ENCODE measurements around the gene ENTPD7.
A peak's percentile ranks its signal among the peaks of the same experiment; 100 is the strongest.

The ENTPD7 gene

GRCh38 chr10:99659868-99660366 lies 608 bp downstream of the ENTPD7 start:
- H3K27ac ChIP-seq (ENCODE audit: low read length), result no peak overlapping the region
- no peaks in the 10 kb centered on the region for H3F3A ChIP-seq (ENCODE audit: insufficient read depth, low read length)
- no peaks in the 10 kb centered on the region for H3K9me2 ChIP-seq (replicated peaks; ENCODE audit: insufficient read depth, low read length)
- no peaks in the 10 kb centered on the region for H3K27me3 ChIP-seq (replicated peaks; ENCODE audit: insufficient read depth, low read length)
- H3K36me3 ChIP-seq (replicated peaks; ENCODE audit: insufficient read depth, low read length), result no peaks in the 10 kb centered on the region
- H4K20me1 ChIP-seq (ENCODE audit: insufficient read depth, low read length), result no peaks in the 10 kb centered on the region
- no peaks in the 10 kb centered on the region for H3K4me1 ChIP-seq (ENCODE audit: low read length)
- no peak for DNase-seq
- H3K9ac ChIP-seq (ENCODE audit: low read length), result peak overlapping the region; percentile 83
- H3K4me3 ChIP-seq (ENCODE audit: low read length), result peak overlapping the region; percentile 97
- no peak for TF ChIP-seq CTCF (IDR thresholded peaks at IDR 0.05; ENCODE audit: low read length)
- H3K4me2 ChIP-seq (ENCODE audit: low read depth, low read length), result peak overlapping the region; percentile 97
- H3K79me2 ChIP-seq (ENCODE audit: low read length), result peaks cover 6% of the 10 kb centered on the region; the same call in 1 of the 2 replicates
- H3K9me3 ChIP-seq (replicated peaks; ENCODE audit: insufficient read depth, low read length), result no peaks in the 10 kb centered on the region
- H2AFZ ChIP-seq (ENCODE audit: low read length), result peak overlapping the region; percentile 98

- no peaks in the 10 kb centered on the region for H3K9me2 ChIP-seq (replicated peaks; ENCODE audit: insufficient read depth, low read length)
- H2AFZ ChIP-seq (ENCODE audit: low read length), result no peak overlapping the region
- no peaks in the 10 kb centered on the region for H3K27me3 ChIP-seq (replicated peaks; ENCODE audit: insufficient read depth, low read length)
- no peak overlapping the region for H3K27ac ChIP-seq (ENCODE audit: low read length)
- no peak overlapping the region for H3K4me2 ChIP-seq (ENCODE audit: low read depth, low read length)
- H3K79me2 ChIP-seq (ENCODE audit: low read length), result peaks cover 6% of the 10 kb centered on the region; the same call in 1 of the 2 replicates
- no peaks in the 10 kb centered on the region for H4K20me1 ChIP-seq (ENCODE audit: insufficient read depth, low read length)
- no peaks in the 10 kb centered on the region for H3K4me1 ChIP-seq (ENCODE audit: low read length)
- no peak overlapping the region for H3K9ac ChIP-seq (ENCODE audit: low read length)
- no peaks in the 10 kb centered on the region for H3F3A ChIP-seq (ENCODE audit: insufficient read depth, low read length)
- no peaks in the 10 kb centered on the region for H3K36me3 ChIP-seq (replicated peaks; ENCODE audit: insufficient read depth, low read length)
- H3K4me3 ChIP-seq (ENCODE audit: low read length), result no peak overlapping the region
- no peak for DNase-seq
- no peaks in the 10 kb centered on the region for H3K9me3 ChIP-seq (replicated peaks; ENCODE audit: insufficient read depth, low read length)
- TF ChIP-seq CTCF (IDR thresholded peaks at IDR 0.05; ENCODE audit: low read length) (no peak), EZH2 (optimal IDR thresholded peaks at IDR 0.05; ENCODE audit: low read depth, low read length) (no peak), EZH2phosphoT487 (IDR thresholded peaks at IDR 0.05; ENCODE audit: low read length) (no peak)
These were observed 1.5 kb downstream of the ENTPD7 start for GRCh38 chr10:99660662-99661376.

GRCh38 chr10:99661377-99661763 lies 2.1 kb downstream of the ENTPD7 start:
- Histone ChIP-seq H3K36me3 (replicated peaks; ENCODE audit: insufficient read depth, low read length) (no peaks in the 10 kb centered on the region), H3K4me3 (ENCODE audit: low read length) (no peak overlapping the region), H4K20me1 (ENCODE audit: insufficient read depth, low read length) (no peaks in the 10 kb centered on the region), H2AFZ (ENCODE audit: low read length) (no peak overlapping the region), H3K27me3 (replicated peaks; ENCODE audit: insufficient read depth, low read length) (no peaks in the 10 kb centered on the region), H3K4me2 (ENCODE audit: low read depth, low read length) (no peak overlapping the region), H3K27ac (ENCODE audit: low read length) (no peak overlapping the region), H3K9ac (ENCODE audit: low read length) (no peak overlapping the region), H3K4me1 (ENCODE audit: low read length) (no peaks in the 10 kb centered on the region), H3K79me2 (ENCODE audit: low read length) (peaks cover 6% of the 10 kb centered on the region; the same call in 1 of the 2 replicates), H3F3A (ENCODE audit: insufficient read depth, low read length) (no peaks in the 10 kb centered on the region), H3K9me2 (replicated peaks; ENCODE audit: insufficient read depth, low read length) (no peaks in the 10 kb centered on the region), H3K9me3 (replicated peaks; ENCODE audit: insufficient read depth, low read length) (no peaks in the 10 kb centered on the region)
- TF ChIP-seq EZH2 (optimal IDR thresholded peaks at IDR 0.05; ENCODE audit: low read depth, low read length), result no peak
- no peak for TF ChIP-seq CTCF (IDR thresholded peaks at IDR 0.05; ENCODE audit: low read length)
- TF ChIP-seq EZH2phosphoT487 (IDR thresholded peaks at IDR 0.05; ENCODE audit: low read length), result no peak
- DNase-seq, result no peak
